ENCODE data around the gene OSGEP.

DNA sequence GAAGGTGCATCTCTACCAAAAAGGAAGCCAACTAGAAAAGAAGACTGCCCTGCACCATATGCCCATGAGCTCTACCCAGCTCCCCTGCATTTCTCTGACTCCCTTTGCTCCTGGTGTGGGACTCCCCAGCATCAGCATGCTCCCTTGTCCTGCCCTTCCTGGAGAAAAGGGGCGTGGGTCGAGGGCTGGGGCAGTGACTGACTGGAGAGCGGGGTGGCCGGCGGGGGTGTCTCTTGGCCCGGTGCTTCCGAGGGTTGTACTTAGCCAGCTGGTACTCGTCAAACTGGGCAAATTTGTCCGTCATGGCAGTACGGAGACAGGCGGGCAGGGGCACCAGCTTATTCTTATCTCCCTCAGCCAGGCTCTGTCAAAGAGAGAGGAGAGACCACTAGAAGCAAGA is 51.1 kb downstream of the OSGEP start:
- TF ChIP-seq, protein P1, sequence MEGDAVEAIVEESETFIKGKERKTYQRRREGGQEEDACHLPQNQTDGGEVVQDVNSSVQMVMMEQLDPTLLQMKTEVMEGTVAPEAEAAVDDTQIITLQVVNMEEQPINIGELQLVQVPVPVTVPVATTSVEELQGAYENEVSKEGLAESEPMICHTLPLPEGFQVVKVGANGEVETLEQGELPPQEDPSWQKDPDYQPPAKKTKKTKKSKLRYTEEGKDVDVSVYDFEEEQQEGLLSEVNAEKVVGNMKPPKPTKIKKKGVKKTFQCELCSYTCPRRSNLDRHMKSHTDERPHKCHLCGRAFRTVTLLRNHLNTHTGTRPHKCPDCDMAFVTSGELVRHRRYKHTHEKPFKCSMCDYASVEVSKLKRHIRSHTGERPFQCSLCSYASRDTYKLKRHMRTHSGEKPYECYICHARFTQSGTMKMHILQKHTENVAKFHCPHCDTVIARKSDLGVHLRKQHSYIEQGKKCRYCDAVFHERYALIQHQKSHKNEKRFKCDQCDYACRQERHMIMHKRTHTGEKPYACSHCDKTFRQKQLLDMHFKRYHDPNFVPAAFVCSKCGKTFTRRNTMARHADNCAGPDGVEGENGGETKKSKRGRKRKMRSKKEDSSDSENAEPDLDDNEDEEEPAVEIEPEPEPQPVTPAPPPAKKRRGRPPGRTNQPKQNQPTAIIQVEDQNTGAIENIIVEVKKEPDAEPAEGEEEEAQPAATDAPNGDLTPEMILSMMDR (IDR thresholded peaks at IDR 0.05 in 2 of 3, conservative IDR thresholded peaks at IDR 0.05 in 1 of 3; ENCODE audit: borderline replicate concordance in 1 of 3, insufficient read depth in 1 of 3, low read depth in 2 of 3, low read length in 2 of 3): no peak
- TF ChIP-seq, protein P2, sequence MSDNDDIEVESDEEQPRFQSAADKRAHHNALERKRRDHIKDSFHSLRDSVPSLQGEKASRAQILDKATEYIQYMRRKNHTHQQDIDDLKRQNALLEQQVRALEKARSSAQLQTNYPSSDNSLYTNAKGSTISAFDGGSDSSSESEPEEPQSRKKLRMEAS (IDR thresholded peaks at IDR 0.05): no peak
- TF ChIP-seq POLR2A (IDR thresholded peaks at IDR 0.05; ENCODE audit: borderline replicate concordance, extremely low read depth, insufficient read depth, insufficient read length) (no peak), EZH2 (IDR thresholded peaks at IDR 0.05) (no peak), FOSL1 (IDR thresholded peaks at IDR 0.05; ENCODE audit: low read depth) (no peak), EZH2phosphoT487 (IDR thresholded peaks at IDR 0.05; ENCODE audit: borderline replicate concordance) (no peak), CBX3 (IDR thresholded peaks at IDR 0.05; ENCODE audit: low read depth) (no peak), TCF7L2 (IDR thresholded peaks at IDR 0.05; ENCODE audit: borderline replicate concordance, extremely low read depth, insufficient read depth, insufficient read length) (no peak)
- TF ChIP-seq, protein P3, sequence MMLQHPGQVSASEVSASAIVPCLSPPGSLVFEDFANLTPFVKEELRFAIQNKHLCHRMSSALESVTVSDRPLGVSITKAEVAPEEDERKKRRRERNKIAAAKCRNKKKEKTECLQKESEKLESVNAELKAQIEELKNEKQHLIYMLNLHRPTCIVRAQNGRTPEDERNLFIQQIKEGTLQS (IDR thresholded peaks at IDR 0.05): no peak

All from HCT116 (cell line).